SW480 (cell line): ENCODE data around the gene GGPS1.
"Not testable (repeated sequence)": the region's sequence is repeated elsewhere in the genome, so short reads cannot be mapped to it uniquely, and the experiment has no call there.

Experiments used
- DNase-seq: peaks from one replicate; pipeline ENCODE4 v3.0.0-alpha.2; 2016; ENCODE audit warnings: low spot score

Gene GGPS1

DNA sequence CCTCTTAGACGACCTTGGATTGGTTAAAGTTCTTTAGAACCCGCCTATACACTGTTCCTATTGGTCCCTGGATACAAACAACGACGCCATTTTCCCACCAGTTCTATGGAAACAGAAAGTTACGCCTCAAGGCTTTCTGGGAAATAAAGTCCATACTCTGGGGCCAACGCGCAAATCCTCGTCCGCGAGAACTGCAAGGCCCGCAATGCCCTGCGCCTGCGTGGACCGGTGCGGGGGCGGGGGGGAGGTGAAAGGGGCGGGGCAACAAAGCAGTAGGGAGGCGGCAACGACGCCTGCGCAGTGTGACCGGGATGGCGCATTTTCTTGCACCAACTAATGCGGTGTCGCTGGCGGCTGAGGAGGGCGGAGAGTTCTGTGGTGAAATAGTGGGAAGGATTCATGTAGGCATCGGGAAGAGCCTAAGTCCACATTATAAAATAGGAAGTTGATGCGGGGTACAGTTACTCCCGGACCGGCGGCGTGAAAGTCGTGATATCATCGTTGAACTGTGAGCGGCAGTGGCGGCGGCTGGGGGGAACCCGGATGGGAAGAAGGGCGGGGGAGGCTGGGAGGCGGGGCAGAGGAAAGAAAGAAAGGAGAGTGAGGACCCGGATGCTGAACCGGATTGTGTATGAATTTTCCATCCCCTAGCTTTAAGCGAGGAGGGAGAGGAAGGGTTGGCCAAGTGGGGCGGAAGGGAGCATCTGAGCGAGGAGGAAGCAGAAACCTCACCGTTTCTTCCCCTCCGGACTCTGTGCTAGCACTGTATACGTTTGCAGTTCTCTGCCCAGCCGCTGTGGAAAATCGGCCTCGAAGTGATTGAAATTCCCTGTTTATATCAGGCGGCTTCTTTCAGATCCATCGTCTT lies at the start of gene GGPS1:
Gene GGPS1, plus strand, starts transcription at position 300 of the 868 bp plus-strand sequence. CDS start 6,695 bp downstream, outside the sequence.
- DNase-seq: peak; percentile 100

GRCh38 chr1:235278915-235279292 lies 49.5 kb upstream of the GGPS1 start:
- no peak for DNase-seq

DNA sequence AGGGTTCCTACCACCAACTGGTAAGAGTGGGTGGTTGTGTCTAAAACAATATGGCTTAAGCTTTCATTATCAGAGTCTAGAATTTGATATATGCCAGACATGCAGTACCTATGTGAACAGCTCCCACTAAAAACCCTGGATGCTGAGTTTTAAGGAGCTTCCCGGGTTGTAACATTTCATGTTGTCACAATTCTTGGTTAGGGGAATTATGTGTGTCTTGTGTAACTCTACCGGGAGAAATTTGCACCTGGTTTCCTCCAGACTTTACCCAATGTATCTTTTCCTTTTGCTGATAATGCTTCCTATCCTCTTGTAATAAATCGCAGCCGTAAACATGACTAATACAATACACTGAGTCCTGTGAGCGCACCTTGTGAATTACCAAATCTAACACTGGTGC lies 48.7 kb upstream of the GGPS1 start:
- DNase-seq: no peak

DNA sequence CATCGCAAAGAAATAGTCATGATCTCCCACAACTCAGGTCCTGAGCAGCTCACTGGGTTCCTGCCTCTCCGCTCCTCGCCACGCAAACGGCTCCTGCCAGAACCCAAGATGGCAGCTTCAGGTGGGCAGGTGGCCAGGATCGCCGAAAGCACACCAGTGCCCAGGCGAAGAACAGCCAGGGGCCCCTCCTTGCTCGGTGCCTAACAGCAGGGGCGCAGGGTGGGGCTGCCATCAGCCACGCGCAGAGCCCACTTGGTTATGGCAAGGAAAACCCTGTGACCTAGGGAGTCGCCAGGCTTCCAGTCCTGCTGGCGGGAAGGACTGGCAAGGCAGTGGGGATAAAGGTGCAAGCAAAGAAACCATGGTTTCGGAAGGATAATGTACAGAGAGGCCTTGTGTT lies 47.9 kb upstream of the GGPS1 start:
- no peak for DNase-seq

DNA sequence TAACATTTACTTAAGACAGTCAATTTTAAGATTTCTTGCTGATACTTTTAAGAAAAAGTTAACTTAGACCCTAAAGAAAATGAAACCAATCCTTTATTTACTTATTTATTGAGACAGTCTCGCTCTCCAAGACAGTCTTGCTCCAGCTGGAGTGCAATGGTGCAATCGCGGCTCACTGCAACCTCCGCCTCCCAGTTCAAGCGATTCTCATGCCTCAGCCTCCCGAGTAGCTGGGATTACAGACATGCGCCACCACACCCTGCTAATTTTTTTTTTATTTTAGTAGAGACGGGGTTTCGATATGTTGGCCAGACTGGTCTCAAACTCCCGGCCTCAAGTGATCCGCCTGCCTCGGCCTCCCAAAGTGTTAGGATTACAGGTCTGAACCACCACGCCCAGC lies 44.7 kb upstream of the GGPS1 start:
- not testable (repeated sequence) for DNase-seq

DNA sequence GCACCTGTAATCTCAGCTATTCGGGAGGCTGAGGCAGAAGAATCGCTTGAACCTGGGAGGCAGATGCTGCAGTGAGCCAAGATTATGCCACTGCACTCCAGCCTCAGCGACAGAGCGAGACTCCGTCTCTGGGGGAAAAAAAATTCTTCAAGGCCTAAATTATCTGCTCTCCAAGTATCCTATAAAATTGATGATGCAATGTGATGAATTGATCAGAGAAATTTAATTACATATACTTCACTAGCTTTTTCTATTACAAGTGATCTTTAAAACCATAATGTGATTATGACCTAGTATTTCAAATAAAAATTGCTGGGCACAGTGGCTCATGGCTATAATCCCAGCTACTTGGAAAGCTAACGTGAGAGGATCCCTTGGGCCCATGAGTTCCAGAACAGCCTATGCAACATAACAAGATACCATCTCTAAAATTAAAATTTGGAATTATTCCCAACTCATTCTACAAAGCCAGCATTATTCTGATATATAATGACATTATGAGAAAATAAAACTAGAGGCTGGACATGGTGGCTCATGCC lies 44.1 kb upstream of the GGPS1 start:
- no peak for DNase-seq

DNA sequence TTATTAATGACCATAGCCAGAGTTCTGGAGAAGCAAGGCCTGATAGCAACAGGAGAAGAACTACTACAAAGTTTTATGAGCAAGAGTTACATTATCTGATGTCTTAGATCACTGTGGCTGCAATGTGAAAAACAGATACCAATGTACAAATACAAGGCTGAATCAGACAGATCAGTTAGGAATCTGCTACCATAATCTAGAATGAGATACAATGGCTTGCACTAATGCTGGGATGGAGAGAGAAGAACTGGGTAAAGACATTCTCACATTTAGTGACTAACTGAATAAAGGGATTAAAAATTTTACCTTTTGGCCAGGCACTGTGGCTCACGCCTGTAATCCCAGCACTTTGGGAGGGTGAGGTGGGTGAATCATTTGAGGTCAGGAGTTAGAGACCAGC lies 41.7 kb upstream of the GGPS1 start:
- DNase-seq: no peak

GRCh38 chr1:235287208-235287882 lies 41.0 kb upstream of the GGPS1 start:
- DNase-seq: no peak

DNA sequence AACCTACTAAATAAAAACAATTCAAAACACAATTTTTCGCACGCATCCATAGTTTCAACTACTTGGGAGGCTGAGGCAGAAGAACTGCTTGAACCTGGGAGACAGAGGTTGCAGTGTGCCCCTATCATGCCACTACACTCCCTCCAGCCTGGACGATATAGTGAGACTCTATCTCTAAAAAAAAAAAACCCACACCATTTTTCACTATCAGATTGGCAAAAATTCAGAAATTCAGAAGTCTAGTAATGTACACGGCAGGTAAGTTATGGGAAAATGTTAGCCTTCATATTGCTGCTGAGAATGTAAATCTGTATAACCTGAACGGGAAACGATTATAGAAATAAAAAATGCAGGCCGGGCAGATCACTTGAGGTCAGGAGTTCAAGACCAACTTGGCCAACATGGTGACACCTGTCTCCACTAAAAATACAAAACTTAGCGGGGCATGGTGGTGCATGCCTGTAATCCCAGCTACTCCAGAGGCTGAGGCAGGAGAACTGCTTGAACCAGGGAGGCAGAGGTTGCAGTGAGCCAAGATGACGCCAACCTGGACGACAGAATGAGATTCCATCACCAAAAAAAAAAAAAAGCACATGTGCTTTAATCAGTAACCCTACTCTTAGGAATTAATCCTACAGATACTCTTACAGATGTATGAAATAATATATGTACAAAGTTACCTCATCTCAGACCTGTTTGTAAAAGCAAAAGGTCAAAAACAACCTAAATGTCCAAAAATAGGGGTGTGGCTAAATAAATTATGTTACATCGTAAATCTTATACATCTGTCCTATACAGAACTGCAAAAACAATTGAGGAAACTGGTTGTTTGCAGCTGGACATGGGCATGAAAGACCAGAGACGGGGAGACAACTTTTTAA lies 38.3 kb upstream of the GGPS1 start:
- no peak for DNase-seq

DNA sequence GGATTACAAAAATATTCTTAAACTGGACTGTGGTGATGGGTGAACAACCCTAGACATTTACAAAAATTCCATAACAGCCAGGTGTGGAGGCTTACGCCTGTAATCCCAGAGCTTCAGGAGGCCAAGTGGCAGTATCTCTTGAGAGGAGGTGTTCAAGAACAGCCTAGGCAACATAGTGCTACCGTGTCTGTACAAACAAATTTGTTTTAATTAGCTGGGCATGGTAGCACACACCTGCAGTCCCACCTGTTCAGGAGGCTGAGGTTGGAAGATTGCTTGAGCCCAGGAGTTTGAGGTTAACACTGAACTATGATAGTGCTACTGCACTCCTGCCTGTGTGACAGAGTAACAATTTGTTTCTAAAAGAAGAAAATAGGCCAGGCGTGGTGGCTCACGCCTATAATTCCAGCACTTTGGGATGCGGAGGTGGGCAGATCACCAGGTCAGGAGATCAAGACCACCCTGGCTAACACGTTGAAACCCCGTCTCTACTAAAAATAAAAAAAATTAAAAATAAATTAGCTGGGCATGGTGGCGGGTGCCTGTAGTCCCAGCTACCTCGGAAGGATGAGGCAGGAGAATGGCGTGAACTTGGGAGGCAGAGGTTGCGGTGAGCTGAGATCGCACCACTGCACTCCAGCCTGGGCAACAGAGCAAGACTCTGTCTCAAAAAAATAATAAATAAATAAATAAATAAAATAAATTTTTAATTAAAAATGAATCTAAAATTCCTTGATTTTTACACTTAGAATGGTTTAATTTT lies 37.4 kb upstream of the GGPS1 start:
- no peak for DNase-seq

DNA sequence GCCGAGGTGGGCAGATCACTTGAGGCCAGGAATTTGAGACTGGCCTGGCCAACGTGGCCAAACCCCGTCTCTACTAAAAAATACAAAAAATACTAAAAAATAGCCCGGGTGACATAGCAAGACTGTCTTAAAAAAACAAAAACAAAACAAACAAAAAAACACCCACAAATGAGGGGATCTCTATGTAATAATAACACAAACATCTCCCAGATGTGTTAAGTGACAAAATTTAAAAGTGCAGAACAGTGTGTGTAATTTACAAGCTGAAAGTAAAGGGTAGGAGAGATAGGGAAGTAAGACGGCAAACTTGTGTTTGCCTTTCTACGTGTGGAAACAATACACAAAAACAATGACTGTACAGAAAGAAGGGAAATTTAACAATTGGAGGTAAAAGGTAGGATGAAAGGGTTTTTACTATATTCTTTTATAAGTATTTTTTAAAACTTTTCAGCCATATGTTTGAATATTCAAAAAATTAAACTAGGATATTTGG lies 36.7 kb upstream of the GGPS1 start:
- DNase-seq: no peak

DNA sequence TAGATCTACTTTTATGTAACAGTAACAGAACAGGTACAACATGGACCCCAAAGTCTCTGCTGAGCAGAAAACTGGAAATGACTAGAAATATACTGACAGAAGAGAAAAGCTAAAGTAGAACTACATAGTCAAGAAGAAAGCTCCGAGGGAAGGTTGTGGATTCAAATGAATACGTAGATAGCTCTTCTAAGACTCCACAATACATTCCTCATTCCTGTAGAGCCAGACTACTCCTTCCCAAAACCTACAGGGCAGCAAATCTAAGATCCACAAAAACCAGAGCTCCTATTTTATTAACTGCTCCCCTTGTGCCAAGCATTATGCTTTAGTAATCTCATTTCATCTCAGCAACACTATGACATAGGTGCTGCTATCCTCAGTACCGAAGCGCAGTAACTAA lies 35.6 kb upstream of the GGPS1 start:
- DNase-seq: no peak

DNA sequence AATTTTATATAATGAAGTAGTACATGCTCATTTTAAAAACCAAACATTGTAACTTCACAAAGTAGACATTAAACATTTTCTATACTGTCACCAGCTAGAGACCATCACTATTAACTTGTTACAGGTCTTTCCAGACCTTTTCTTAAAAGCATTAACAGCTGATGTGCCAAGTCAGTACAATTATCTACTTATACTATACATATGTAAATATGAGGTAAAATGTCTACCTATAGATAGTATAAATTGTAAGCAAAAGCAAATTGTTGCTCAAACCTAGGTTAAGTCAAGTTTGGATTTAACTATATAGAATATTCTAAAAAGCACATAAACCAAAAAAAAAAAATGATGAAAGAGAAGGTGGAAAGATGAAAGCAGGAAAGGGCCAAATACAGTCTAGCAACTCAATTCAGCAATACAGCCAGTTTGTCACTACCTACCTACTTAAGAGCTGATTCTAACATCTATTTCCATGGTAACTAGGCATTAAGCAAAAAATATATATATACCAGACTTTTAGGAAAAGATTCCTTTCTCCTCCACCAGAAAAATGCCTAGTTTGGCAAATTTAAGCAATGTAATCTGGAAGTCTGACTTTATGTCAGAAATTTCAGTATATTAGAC lies 34.9 kb upstream of the GGPS1 start:
- no peak for DNase-seq

GRCh38 chr1:235295902-235296350 lies 32.4 kb upstream of the GGPS1 start:
- DNase-seq: no peak

DNA sequence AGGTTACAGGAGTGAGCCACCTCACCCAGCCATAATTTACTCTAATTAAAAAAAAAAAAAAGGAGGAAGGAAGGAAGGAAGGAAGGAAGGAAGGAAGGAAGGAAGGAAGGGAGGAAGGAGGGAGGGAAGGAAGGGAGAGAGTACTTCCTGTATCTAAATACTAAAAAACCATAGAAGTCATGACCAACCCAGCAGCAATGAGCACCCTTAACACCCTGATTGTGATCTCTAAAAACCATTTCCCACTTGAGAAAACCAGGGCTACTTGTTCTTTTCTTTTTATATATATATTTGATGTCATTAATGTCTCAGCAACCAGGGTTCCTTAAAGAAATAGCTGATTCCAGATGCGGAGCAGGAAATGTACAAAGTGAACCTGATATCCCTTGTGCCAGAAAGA lies 31.6 kb upstream of the GGPS1 start:
- DNase-seq: no peak

DNA sequence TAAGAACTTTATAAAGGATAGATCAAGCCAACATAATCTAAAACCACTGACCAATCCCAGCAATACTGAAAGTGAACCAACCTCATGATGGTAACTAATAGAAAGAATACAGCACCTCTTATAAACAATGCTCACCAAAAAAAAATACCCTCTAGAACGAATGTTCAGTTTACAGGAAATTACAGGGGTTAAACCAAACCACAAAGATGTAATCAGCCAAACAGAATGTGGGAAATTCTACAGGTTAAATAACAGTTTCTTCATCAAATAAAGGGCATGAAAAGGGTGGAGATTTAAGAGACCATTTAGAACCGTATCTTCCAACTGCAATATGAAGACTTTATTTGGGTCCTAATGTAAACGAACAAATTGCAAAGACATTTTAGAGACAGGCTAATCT lies 30.8 kb upstream of the GGPS1 start:
- no peak for DNase-seq

GRCh38 chr1:235298758-235299157 lies 29.6 kb upstream of the GGPS1 start:
- no peak for DNase-seq

DNA sequence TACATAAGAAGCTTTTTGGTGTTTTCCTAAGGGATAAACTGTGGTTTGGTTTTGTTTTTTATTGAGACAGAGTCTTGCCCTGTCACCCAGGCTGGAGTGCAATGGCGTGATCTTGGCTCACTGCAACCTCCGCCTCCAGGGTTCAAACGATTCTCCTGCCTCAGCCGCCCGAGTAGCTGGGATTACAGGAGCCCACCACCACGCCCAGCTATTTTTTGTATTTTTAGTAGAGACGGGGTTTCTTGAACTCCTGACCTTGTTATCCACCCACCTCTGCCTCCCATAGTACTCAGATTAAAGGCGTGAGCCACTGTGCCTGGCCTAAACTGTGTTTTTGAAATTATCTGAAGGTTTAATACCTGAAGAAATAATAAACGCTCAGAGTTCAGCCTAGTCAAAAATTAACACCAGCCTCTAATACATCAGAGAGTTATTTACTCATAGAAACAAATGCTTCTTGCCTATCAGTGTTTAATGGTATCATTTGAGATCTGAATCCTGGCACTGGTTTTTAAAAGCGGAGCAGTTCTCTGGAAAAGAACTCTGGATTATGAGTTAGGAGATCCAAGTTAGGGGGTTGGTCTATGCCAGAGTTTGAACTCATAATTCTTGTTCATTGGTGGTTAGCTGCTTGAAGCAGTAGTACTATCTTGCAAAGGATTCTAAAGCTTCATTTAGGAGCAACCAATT lies 29.1 kb upstream of the GGPS1 start:
- no peak for DNase-seq

- no peak for DNase-seq
Measured at GRCh38 chr1:235302143-235302542, 26.2 kb upstream of the GGPS1 start.
